HUES64 (cell line): ENCODE results near the gene TMEM97.
"Not testable (repeated sequence)": the region's sequence is repeated elsewhere in the genome, so short reads cannot be mapped to it uniquely, and the experiment has no call there.

Source experiments
- H3K27ac ChIP-seq: 2 replicates; pipeline ENCODE4 v1.7.0; 2013; ENCODE audit warnings: low read depth, low read length, inconsistent platforms
- H3K27me3 ChIP-seq: 2 replicates; pipeline ENCODE4 v1.6.1; 2013; ENCODE audit warnings: mild to moderate bottlenecking, low read length; ENCODE audit not compliant: insufficient read depth
- H3K36me3 ChIP-seq: 2 replicates; pipeline ENCODE4 v1.6.1; 2013; ENCODE audit warnings: mild to moderate bottlenecking, low read length; ENCODE audit not compliant: insufficient read depth
- H3K4me1 ChIP-seq: 2 replicates; pipeline ENCODE4 v1.6.1; 2013; ENCODE audit warnings: mild to moderate bottlenecking, low read length, moderate library complexity; ENCODE audit not compliant: insufficient read depth
- H3K4me3 ChIP-seq: 2 replicates; pipeline ENCODE4 v1.5.1; 2013; ENCODE audit warnings: mild to moderate bottlenecking, low read length, moderate library complexity
- H3K9ac ChIP-seq: 2 replicates; pipeline ENCODE4 v1.6.1; 2013; ENCODE audit warnings: mild to moderate bottlenecking, low read depth, low read length
- H3K9me3 ChIP-seq: 2 replicates; pipeline ENCODE4 v1.6.1; 2013; ENCODE audit warnings: low read depth, low read length; ENCODE audit not compliant: insufficient read depth
- WGBS: fragments of 150-250, 120-280 bp; methylation state at CpG from one replicate; pipeline ENCODE4 v1.1.7; 2013; ENCODE audit warnings: missing lambda C conversion rate; 5-methylcytosine and 5-hydroxymethylcytosine counted together

Gene TMEM97

DNA sequence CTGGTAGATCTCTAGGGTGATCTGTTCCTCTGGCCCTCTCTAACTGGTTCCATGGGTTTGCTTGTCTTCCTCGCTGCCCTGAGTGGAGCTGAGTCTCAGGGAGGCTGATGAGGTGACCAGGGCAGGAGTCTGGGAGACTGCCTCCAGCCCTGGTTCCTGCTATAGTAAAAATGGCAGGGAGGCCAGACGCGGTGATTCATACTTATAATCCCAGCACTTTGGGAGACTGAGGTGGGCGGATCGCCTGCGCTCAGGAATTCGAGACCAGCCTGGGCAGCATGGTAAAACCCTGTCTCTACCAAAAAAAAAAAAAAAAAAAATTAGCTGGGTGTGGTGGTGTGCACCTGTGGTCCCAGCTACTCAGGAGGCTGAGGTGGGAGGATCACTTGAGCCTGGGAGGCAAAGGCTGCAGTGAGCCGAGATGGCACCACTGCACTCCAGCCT lies 19.8 kb downstream of the TMEM97 start:
- H3K4me3 ChIP-seq, H3K9me3 ChIP-seq, H3K9ac ChIP-seq, H3K27me3 ChIP-seq, H3K27ac ChIP-seq: not testable (repeated sequence)
- Histone ChIP-seq H3K36me3 (peaks cover 40% of the 10 kb centered on the region), H3K4me1 (peaks cover 12% of the 10 kb centered on the region; the same call in 1 of the 2 replicates)
- 96% methylated on average over 5 of the region's 8 CpGs for WGBS

DNA sequence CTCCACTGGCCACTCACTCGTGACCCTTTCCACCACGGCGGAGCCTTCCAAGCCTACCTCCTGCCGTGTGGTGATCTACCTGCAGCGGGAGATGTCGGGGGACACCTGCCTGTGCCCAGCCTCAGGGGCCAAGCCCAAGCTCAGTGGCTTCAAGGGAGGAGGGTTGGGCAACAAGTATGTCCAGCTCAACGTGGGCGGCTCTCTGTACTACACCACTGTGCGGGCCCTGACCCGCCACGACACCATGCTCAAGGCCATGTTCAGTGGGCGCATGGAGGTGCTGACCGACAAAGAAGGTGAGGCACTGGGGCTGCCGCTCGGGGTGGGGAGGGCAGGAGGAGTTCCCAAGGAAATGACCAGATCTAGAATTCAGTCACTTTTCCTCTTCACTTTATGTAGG lies 20.4 kb downstream of the TMEM97 start:
- H3K4me1 ChIP-seq = peaks cover 12% of the 10 kb centered on the region; the same call in 1 of the 2 replicates
- H3K36me3 ChIP-seq = peaks cover 46% of the 10 kb centered on the region
- H3K27ac ChIP-seq = no peak overlapping the region
- no peak overlapping the region for H3K4me3 ChIP-seq
- H3K9ac ChIP-seq = no peak overlapping the region
- WGBS = 95% methylated on average over 15 of the region's 15 CpGs
- H3K9me3 ChIP-seq = no peaks in the 10 kb centered on the region
- H3K27me3 ChIP-seq = no peaks in the 10 kb centered on the region

DNA sequence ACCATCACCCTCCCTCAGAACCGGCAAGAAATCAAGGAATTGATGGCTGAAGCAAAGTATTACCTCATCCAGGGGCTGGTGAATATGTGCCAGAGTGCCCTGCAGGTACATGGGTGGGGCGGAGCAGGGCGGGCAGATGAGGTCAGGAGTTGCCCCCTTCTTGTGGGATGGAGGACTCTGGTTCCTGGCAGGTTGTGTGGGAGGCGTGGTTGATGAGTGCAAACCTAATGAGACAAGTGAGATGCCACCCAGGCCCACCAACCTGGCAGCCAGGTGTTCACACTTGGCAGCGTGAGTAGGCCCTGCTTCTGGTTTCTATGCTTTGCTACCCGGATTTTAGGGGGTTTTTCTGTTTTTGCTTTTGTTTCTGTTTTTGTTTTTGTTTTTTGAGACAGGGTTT lies 21.4 kb downstream of the TMEM97 start:
- H3K27me3 ChIP-seq = no peaks in the 10 kb centered on the region
- no peak overlapping the region for H3K27ac ChIP-seq
- no peak overlapping the region for H3K9ac ChIP-seq
- no peak overlapping the region for H3K4me3 ChIP-seq
- 98% methylated on average over 6 of the region's 6 CpGs for WGBS
- H3K4me1 ChIP-seq = peaks cover 9% of the 10 kb centered on the region; the same call in 1 of the 2 replicates
- H3K36me3 ChIP-seq = peaks cover 56% of the 10 kb centered on the region
- no peaks in the 10 kb centered on the region for H3K9me3 ChIP-seq

DNA sequence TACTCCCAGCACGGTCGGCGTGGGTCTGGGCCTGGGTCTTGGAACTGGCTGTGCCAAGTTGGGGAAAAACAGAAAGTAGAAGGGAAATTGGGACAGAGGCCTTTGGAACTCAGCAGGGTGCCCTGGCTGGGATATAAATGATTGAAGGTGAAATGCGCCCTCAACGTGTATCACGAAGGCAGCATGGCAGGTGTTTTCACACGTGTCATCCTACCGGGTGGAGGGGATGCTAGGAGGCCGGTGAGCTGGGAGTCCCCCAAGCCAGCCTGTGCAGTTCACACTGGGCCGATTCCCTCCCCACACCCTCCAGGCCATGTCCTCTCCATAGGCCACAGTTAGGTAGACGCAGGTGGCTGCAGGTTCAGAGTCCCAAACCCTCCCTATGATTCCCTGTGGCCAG lies 22.5 kb downstream of the TMEM97 start:
- H3K4me3 ChIP-seq = no peak overlapping the region
- WGBS = 94% methylated on average over 11 of the region's 11 CpGs
- H3K27me3 ChIP-seq = no peaks in the 10 kb centered on the region
- H3K4me1 ChIP-seq = peaks cover 8% of the 10 kb centered on the region; the same call in 1 of the 2 replicates
- H3K9ac ChIP-seq = no peak overlapping the region
- H3K9me3 ChIP-seq = no peaks in the 10 kb centered on the region
- peaks cover 66% of the 10 kb centered on the region for H3K36me3 ChIP-seq
- no peak overlapping the region for H3K27ac ChIP-seq

DNA sequence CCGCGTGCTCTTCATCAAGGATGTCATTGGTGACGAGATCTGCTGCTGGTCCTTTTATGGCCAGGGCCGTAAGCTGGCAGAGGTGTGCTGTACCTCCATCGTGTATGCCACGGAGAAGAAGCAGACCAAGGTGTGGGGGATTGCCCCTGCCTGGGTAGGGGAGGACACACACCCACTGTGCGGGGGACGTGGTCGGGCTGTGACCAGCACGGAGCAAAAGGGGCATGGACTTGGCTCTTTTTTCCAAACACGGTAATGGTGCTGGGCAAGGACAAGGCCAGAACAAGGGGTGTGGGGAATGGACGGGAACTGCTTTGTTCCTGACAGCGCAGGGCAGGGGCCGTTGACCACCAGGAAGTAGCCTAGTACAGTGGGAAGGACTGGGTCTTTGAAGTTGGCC lies 23.3 kb downstream of the TMEM97 start:
- Histone ChIP-seq H3K27me3 (no peaks in the 10 kb centered on the region), H3K4me3 (no peak overlapping the region), H3K9me3 (no peaks in the 10 kb centered on the region), H3K9ac (no peak overlapping the region), H3K27ac (no peak overlapping the region), H3K4me1 (peaks cover 2% of the 10 kb centered on the region; the same call in 1 of the 2 replicates), H3K36me3 (peaks cover 74% of the 10 kb centered on the region)
- WGBS = 95% methylated on average over 14 of the region's 14 CpGs

DNA sequence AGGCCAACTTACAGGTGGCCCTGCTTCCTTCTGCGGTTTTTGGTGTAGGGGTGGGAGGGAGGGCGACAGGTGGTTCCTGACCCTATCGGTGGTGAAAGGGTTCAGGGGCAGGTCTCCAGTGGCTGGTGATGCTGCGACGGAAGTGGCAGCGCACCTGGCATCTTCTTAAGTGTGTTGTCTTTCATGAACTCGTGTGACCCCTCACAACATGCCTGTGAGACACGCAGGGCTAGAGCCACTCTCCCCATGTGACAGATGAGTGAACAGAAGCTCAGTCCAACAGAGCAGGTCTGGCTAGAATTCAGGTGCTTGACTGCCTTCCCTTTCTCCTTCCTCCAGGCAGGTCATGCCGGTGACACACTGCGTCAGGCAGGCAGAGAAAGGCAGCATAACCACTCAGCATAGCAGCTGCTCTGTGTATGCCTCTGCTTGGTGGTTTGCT lies 24.5 kb downstream of the TMEM97 start:
- Histone ChIP-seq H3K27me3 (no peaks in the 10 kb centered on the region), H3K36me3 (peaks cover 85% of the 10 kb centered on the region), H3K9me3 (no peaks in the 10 kb centered on the region), H3K27ac (no peak overlapping the region), H3K9ac (no peak overlapping the region), H3K4me3 (no peak overlapping the region), H3K4me1 (peaks cover 2% of the 10 kb centered on the region; the same call in 1 of the 2 replicates)
- 97% methylated on average over 10 of the region's 10 CpGs for WGBS

DNA sequence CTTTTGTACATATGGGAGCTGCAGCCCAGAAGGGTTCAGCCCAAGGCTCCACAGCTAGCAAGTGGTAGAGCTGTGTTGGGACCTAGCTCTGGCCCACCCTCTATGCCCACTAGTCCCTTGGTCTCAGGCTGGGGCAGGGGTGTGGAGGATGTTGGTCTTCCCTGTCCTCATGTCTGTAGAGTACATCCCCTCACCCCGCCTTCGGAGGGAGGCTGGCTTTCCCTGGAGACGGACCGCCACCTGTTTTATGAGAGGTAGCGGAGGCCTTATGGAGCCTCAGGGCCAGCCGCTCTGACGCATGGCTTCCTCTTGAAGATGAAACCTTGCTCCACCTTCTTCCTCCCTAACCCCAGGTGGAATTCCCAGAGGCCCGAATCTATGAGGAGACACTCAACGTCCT lies 25.0 kb downstream of the TMEM97 start:
- Histone ChIP-seq H3K36me3 (peaks cover 90% of the 10 kb centered on the region), H3K9ac (no peak overlapping the region)
- 95% methylated on average over 9 of the region's 9 CpGs for WGBS

DNA sequence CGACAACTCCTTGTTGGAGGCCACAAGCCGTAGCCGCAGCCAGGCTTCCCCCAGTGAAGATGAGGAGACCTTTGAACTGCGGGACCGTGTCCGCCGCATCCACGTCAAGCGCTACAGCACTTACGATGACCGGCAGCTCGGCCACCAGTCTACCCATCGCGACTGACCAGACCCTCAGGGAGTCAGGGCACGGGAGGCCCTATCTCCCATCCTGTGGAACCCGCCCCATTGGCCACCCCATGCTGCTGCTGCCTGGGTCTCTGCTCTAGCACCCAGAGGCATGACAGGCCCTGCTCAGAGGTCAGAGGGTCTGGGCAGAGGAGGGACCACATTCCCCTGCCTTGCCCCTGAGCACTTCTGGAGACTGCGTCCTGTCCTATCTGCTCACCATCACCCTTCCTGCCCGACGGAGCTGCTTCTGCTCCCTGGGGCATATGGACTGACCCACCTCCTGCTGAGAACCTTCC lies 25.5 kb downstream of the TMEM97 start:
- no peak overlapping the region for H3K9ac ChIP-seq
- peaks cover 2% of the 10 kb centered on the region; the same call in 1 of the 2 replicates for H3K4me1 ChIP-seq
- H3K4me3 ChIP-seq = no peak overlapping the region
- 95% methylated on average over 19 of the region's 19 CpGs for WGBS
- no peak overlapping the region for H3K27ac ChIP-seq
- peaks cover 94% of the 10 kb centered on the region for H3K36me3 ChIP-seq
- H3K9me3 ChIP-seq = no peaks in the 10 kb centered on the region
- H3K27me3 ChIP-seq = no peaks in the 10 kb centered on the region

More for the DNA sequence above, 25.0 kb downstream of the TMEM97 start:
- Histone ChIP-seq H3K27ac (no peak overlapping the region), H3K4me3 (no peak overlapping the region), H3K27me3 (no peaks in the 10 kb centered on the region), H3K4me1 (peaks cover 2% of the 10 kb centered on the region; the same call in 1 of the 2 replicates), H3K9me3 (no peaks in the 10 kb centered on the region)

DNA sequence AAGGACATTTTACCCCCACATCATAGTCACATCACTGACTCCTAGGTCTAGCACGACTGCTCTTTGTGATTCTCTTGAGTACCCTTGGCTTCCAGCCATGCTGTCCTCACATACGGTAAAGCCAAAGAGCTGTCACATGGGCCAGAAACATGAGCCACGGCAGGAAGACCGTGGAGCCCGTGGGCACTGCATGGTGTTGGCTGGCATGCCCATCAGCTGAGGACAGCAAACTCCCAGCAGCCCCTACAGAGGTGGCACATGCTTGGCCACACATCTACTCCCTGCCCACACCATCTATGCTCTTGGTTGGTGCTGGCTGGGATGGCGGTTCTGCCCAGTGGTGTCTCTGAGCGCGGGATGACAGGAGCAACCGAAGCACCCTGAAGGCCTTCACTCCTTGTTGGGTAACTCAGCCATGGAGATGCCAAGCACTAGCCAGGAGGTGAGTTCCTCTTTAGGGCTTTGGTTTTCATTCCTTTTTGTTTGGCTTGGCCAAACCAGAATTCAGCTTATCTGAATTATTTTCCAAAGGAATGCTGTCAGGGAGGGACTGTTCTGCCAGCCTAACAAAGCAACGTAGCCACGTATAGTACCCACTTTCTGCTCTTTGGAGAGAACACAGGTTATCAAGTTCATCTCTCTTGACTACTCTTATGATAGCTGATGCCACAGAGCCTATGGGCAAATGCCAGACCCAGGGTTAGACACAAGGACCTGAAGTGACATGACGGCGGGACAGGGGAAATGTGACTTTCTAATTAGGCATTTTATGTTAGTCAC lies 26.6 kb downstream of the TMEM97 start:
- WGBS = 91% methylated on average over 13 of the region's 13 CpGs
- Histone ChIP-seq H3K9me3 (no peaks in the 10 kb centered on the region), H3K27ac (peak overlapping the region; percentile 63; the same call in 1 of the 2 replicates), H3K4me1 (peaks cover 2% of the 10 kb centered on the region; the same call in 1 of the 2 replicates), H3K4me3 (no peak overlapping the region), H3K36me3 (peaks cover 95% of the 10 kb centered on the region), H3K27me3 (no peaks in the 10 kb centered on the region), H3K9ac (no peak overlapping the region)

DNA sequence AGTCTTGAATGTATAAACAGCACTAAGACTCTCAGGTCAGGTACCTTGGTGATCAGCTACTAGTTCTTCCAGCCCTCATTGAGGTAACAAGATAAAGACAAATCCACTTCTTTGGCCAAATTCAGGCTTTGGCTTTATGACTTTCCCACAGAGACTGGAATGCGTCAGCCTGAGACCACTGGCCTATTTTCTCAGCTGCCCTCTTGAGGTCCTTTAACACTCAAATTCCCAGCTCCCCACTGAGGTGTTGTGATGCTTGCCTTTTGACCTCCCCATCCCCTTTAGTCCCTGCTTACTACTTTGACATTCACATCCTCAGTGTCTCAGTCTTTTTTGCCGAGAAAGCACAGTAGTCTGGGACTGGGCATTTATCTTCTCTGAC lies 27.2 kb downstream of the TMEM97 start:
- H3K9ac ChIP-seq = no peak overlapping the region

DNA sequence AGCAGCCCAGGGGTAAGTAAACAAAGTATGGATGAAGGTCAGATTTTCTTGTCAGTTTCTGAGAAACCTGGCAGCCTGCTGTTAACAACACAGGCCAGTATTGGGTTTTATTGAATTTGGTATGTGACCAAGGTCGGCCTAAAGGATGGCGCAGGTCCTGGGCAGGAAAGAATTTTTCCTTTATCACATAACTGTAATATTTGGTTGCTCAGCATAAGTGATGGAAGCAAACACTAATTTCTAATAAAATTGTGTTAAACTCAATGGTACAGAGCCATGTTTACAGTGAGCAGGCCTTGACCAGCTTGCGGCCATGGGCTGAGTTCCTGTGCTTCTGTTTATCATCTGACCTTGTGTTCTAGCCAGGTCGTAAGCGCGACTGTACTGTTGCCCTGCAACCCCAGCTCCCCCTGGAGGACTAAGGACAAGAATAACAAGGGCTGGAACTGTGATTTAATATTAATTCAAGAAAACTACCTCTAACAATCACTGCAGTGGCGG lies 27.8 kb downstream of the TMEM97 start:
- H3K36me3 ChIP-seq = peaks cover 96% of the 10 kb centered on the region
- peaks cover 2% of the 10 kb centered on the region; the same call in 1 of the 2 replicates for H3K4me1 ChIP-seq
- H3K27me3 ChIP-seq = no peaks in the 10 kb centered on the region
- H3K27ac ChIP-seq = peak overlapping the region; percentile 62; the same call in 1 of the 2 replicates
- H3K4me3 ChIP-seq = no peak overlapping the region
- no peaks in the 10 kb centered on the region for H3K9me3 ChIP-seq
- 77% methylated on average over 5 of the region's 7 CpGs for WGBS
- no peak overlapping the region for H3K9ac ChIP-seq

More for the DNA sequence above, 27.2 kb downstream of the TMEM97 start:
- Histone ChIP-seq H3K4me3 (no peak overlapping the region), H3K4me1 (peaks cover 2% of the 10 kb centered on the region; the same call in 1 of the 2 replicates), H3K36me3 (peaks cover 96% of the 10 kb centered on the region), H3K27me3 (no peaks in the 10 kb centered on the region), H3K9me3 (no peaks in the 10 kb centered on the region), H3K27ac (peak overlapping the region; percentile 63; the same call in 1 of the 2 replicates)
- WGBS = 63% methylated on average over 2 of the region's 2 CpGs
